K562 (cell line): ENCODE results near the gene MRPL4. TPM values are rescaled to one million over a fixed set of nuclear protein-coding genes. Genes with fewer than 3 reads are reported as not detected.

Source experiments
- ATAC-seq: fragments of 200-7000 bp; cut with Tn5 transposase; 3 replicates; pipeline ENCODE4 v1.9.1; 2020; ENCODE audit warnings: moderate library complexity
- BruUV-seq: library from RNA; stranded (reverse); fragments of 400-500 nt; replicated peaks from 2 replicates; lab custom pipeline; 2021; lab: Mats Ljungman, UMichigan
- CTCF ChIA-PET: fragments of 300-600 bp; formaldehyde crosslinking; extraction: SDS; loops from one replicate; lab custom pipeline; 2021; ENCODE audit warnings: low intra/inter-chr PET ratio; lab: Yijun Ruan, JAX
- POLR2A ChIA-PET: fragments of 300-600, 350-650 bp; sonication (Branson Sonifier 250); formaldehyde crosslinking; extraction: SDS; loops from one replicate; lab custom pipeline; 2021; ENCODE audit warnings: antibody characterized with exemption, inconsistent platforms; lab: Yijun Ruan, JAX
- DNase-seq, 4 experiments: peaks; one replicate each; pipeline versions ENCODE4 v3.0.0 to v3.0.0-alpha.2; 2011 to 2018; ENCODE audit warnings: low spot score in 3 of 4, mixed read lengths in 3 of 4; ENCODE audit errors: extremely low read depth in 1 of 4
- FAIRE-seq: peaks from 2 replicates; lab custom pipeline; 2011; peaks lifted over from hg19 to GRCh38; lab: Jason Lieb, UNC
- H2AFZ ChIP-seq: 2 replicates; pipeline ENCODE4 v1.6.0; 2011; ENCODE audit warnings: low read depth, low read length, control low read depth, inconsistent platforms
- H3K27ac ChIP-seq: fragments of 200-600 bp; 3 replicates; pipeline ENCODE4 v1.8.0; 2011; ENCODE audit warnings: low read depth, mild to moderate bottlenecking, control low read depth, inconsistent platforms, low read length, moderate library complexity, mixed read lengths; ENCODE audit errors: extremely low read depth
- H3K27me3 ChIP-seq, 2 experiments: fragments of 300-600 bp in 1 of 2; 2 replicates in 1 of 2; 3 replicates in 1 of 2; pipeline versions ENCODE4 v1.6.0 to v1.8.0; 2011; ENCODE audit warnings: inconsistent platforms in 2 of 2, low read length in 2 of 2, mild to moderate bottlenecking in 1 of 2, mixed read lengths in 1 of 2, moderate library complexity in 1 of 2; ENCODE audit not compliant: control insufficient read depth in 2 of 2, insufficient read depth in 2 of 2
- H3K36me3 ChIP-seq: fragments of 300-600 bp; 3 replicates; pipeline ENCODE4 v1.8.0; 2011; ENCODE audit warnings: mild to moderate bottlenecking, low read length, inconsistent platforms; ENCODE audit not compliant: control insufficient read depth, insufficient read depth
- H3K4me1 ChIP-seq, 2 experiments: fragments of 200-600 bp in 1 of 2; replicated peaks in 1 of 2; 2 replicates in 1 of 2; 3 replicates in 1 of 2; pipeline versions ENCODE4 v1.5.1 to v1.8.0; 2011; ENCODE audit warnings: inconsistent platforms in 2 of 2, low read length in 2 of 2, mild to moderate bottlenecking in 1 of 2, mixed read lengths in 1 of 2, moderate library complexity in 1 of 2; ENCODE audit not compliant: control insufficient read depth in 2 of 2, insufficient read depth in 2 of 2
- H3K4me2 ChIP-seq: 2 replicates; pipeline ENCODE4 v1.6.1; 2011; ENCODE audit warnings: low read length, control low read depth, inconsistent platforms, mixed read lengths; ENCODE audit not compliant: insufficient read depth
- H3K4me3 ChIP-seq: fragments of 200-600 bp; sonication (generic), shearing (Covaris generic); 2 replicates; pipeline ENCODE4 v1.5.1; 2016; ENCODE audit warnings: control low read depth, inconsistent platforms
- H3K79me2 ChIP-seq: fragments of 200-600 bp; 3 replicates; pipeline ENCODE4 v1.8.0; 2011; ENCODE audit warnings: low read length, inconsistent platforms; ENCODE audit not compliant: control insufficient read depth, insufficient read depth
- H3K9ac ChIP-seq, 2 experiments: 2 replicates each; pipeline versions ENCODE4 v1.6.0 to v1.6.1; 2011; ENCODE audit warnings: low read depth in 2 of 2, low read length in 2 of 2, control low read depth in 1 of 2, inconsistent platforms in 1 of 2, mild to moderate bottlenecking in 1 of 2, mixed read lengths in 1 of 2; ENCODE audit not compliant: insufficient read depth in 1 of 2
- H3K9me1 ChIP-seq: one replicate; pipeline ENCODE4 v1.6.0; 2011; ENCODE audit warnings: inconsistent platforms, mild to moderate bottlenecking, low read length, moderate library complexity; ENCODE audit not compliant: control insufficient read depth, insufficient read depth
- H3K9me3 ChIP-seq: replicated peaks from 2 replicates; pipeline ENCODE4 v1.5.1; 2011; ENCODE audit warnings: low read depth, low read length, inconsistent platforms; ENCODE audit not compliant: control insufficient read depth, insufficient read depth
- H4K20me1 ChIP-seq: replicated peaks from 2 replicates; pipeline ENCODE4 v1.6.1; 2011; ENCODE audit warnings: low read length, inconsistent platforms, mixed read lengths; ENCODE audit not compliant: control insufficient read depth, insufficient read depth
- ATF3 ChIP-seq, 2 experiments: fragments of 450-650 bp in 1 of 2; sonication (generic) in 1 of 2; formaldehyde crosslinking in 1 of 2; IDR thresholded peaks in 1 of 2; conservative IDR thresholded peaks in 1 of 2; 2 replicates each; pipeline versions ENCODE4 v1.6.1 to v1.8.1; 2016 to 2023; ENCODE audit warnings: mild to moderate bottlenecking in 2 of 2, moderate library complexity in 2 of 2, inconsistent platforms in 1 of 2, missing genetic modification reagents in 1 of 2
- ELK3 ChIP-seq: fragments of 450-650 bp; formaldehyde crosslinking; IDR thresholded peaks from 2 replicates; pipeline ENCODE4 v1.4.0; 2020; ENCODE audit warnings: mild to moderate bottlenecking
- EP300 ChIP-seq: IDR thresholded peaks from 2 replicates; pipeline ENCODE4 v1.6.1; 2012; ENCODE audit warnings: low read length, improper control_type of control experiment
- JUND ChIP-seq, 2 experiments: IDR thresholded peaks; 2 replicates in 1 of 2; 3 replicates in 1 of 2; pipeline ENCODE4 v1.6.1; 2011; ENCODE audit warnings: borderline replicate concordance in 2 of 2, low read depth in 2 of 2, low read length in 2 of 2, improper control_type of control experiment in 1 of 2, missing biosample characterization in 1 of 2, missing genetic modification characterization in 1 of 2, missing genetic modification reagents in 1 of 2
- NR2C2 ChIP-seq, 2 experiments: fragments of 200-800 bp in 1 of 2; sonication (Bioruptor generic) in 1 of 2; sonication (generic) in 1 of 2; formaldehyde crosslinking in 1 of 2; IDR thresholded peaks; 2 replicates each; pipeline versions ENCODE4 v1.6.1 to v1.8.0; 2016 to 2022; ENCODE audit warnings: mild to moderate bottlenecking in 1 of 2, missing compliant biosample characterization in 1 of 2, missing genetic modification characterization in 1 of 2, missing genetic modification reagents in 1 of 2
- PHTF2 ChIP-seq: fragments of 250-450 bp; sonication (Bioruptor Pico); IDR thresholded peaks from 2 replicates; pipeline ENCODE4 v1.5.0; 2021; ENCODE audit warnings: mild to moderate bottlenecking
- PKNOX1 ChIP-seq: fragments of 450-650 bp; IDR thresholded peaks from 2 replicates; pipeline ENCODE4 v1.6.1; 2016
- SRF ChIP-seq, 2 experiments: fragments of 250-450, 450-650 bp in 1 of 2; sonication (Bioruptor Pico) in 1 of 2; sonication (generic) in 1 of 2; formaldehyde crosslinking; IDR thresholded peaks; 2 replicates each; pipeline versions ENCODE4 v1.5.0 to v1.5.1; 2020 to 2022; ENCODE audit warnings: mild to moderate bottlenecking in 1 of 2, missing genetic modification reagents in 1 of 2
- TEAD1 ChIP-seq, 2 experiments: fragments of 450-650 bp in 1 of 2; sonication (generic) in 1 of 2; formaldehyde crosslinking; IDR thresholded peaks; 2 replicates each; pipeline versions ENCODE4 v1.4.0 to v1.8.0; 2020 to 2022; ENCODE audit warnings: mild to moderate bottlenecking in 2 of 2, missing genetic modification reagents in 1 of 2
- TGIF2 ChIP-seq: sonication (generic); formaldehyde crosslinking; IDR thresholded peaks from 2 replicates; pipeline ENCODE4 v1.8.1; 2022; ENCODE audit warnings: mild to moderate bottlenecking, missing genetic modification reagents, moderate library complexity
- USF1 ChIP-seq: sonication (generic); formaldehyde crosslinking; IDR thresholded peaks from 2 replicates; pipeline ENCODE4 v1.9.0; 2022; ENCODE audit warnings: mild to moderate bottlenecking, missing genetic modification reagents
- ZNF121 ChIP-seq: sonication (generic); formaldehyde crosslinking; conservative IDR thresholded peaks from 2 replicates; pipeline ENCODE4 v1.8.0; 2022; ENCODE audit warnings: missing genetic modification reagents
- ZNF347 ChIP-seq: fragments of 450-650 bp; formaldehyde crosslinking; IDR thresholded peaks from 2 replicates; pipeline ENCODE4 v1.4.0; 2020; ENCODE audit warnings: low read depth, mild to moderate bottlenecking, moderate library complexity
- ZNF695 ChIP-seq: fragments of 450-650 bp; formaldehyde crosslinking; IDR thresholded peaks from 2 replicates; pipeline ENCODE4 v1.4.0; 2020; ENCODE audit warnings: mild to moderate bottlenecking, moderate library complexity
- WGBS: fragments of 100-300 bp; shearing (Covaris generic); methylation state at CpG from one replicate; pipeline ENCODE4 v1.1.6; 2016; ENCODE audit warnings: low coverage, mixed read lengths; ENCODE audit not compliant: insufficient coverage; ENCODE audit errors: missing lambda C conversion rate; 5-methylcytosine and 5-hydroxymethylcytosine counted together
- in situ Hi-C: fragments of 300-500 bp; cut with MboI; formaldehyde crosslinking; loops from 4 replicates; pipeline ENCODE4 v1.15.0; 2018; ENCODE audit warnings: inconsistent platforms, mixed read lengths
- intact Hi-C: fragments of 100-400 bp; cut with micrococcal nuclease; formaldehyde crosslinking; loops from 2 replicates; pipeline ENCODE4 v1.14.2; 2022
- polyA plus RNA-seq, 8 experiments: library from polyadenylated mRNA; depleted of rRNA in 4 of 8; stranded (reverse) in 5 of 8; unstranded in 3 of 8; fragments of >200 nt; fragmentation: Nextera tagmentation in 2 of 8; fragmentation: Illumina TruSeq in 1 of 8; extraction: Ambion mirVana in 2 of 8; extraction: Trizol in 1 of 8; gene quantifications; 2 replicates each; pipeline versions ENCODE4 v1.2.1 to v1.2.3, GENCODE V29; 2011 to 2014; ENCODE audit warnings: inconsistent platforms in 1 of 8, missing spikeins in 1 of 8
- total RNA-seq, 7 experiments: library from RNA; depleted of rRNA in 6 of 7; stranded (reverse); fragments of >200 nt in 6 of 7; fragmentation: Illumina TruSeq in 2 of 7; extraction: Trizol in 2 of 7; gene quantifications; 2 replicates each; pipeline versions ENCODE4 v1.2.1 to v1.2.3, GENCODE V29; 2011 to 2021; ENCODE audit warnings: low replicate concordance in 1 of 7

Gene MRPL4
- total and polyA plus RNA-seq, 9 of the 15 experiments (the other 6 are each of a cell fraction or from before 2014, with no cell fraction given) = 1.4 to 239 (median 64.9) TPM

GRCh38 chr19:10252707-10253106, 693 bp downstream of the MRPL4 start:
- ATAC-seq (no peak), DNase-seq (peak in 1 of 4 experiments; percentile 8), FAIRE-seq (no peak)
- Histone ChIP-seq H3K9me3 (no peaks in the 10 kb centered on the region; the same call in 1 of the 2 replicates), H3K4me2 (peak overlapping the region; percentile 97), H3K36me3 (peaks cover 39% of the 10 kb centered on the region), H4K20me1 (no peaks in the 10 kb centered on the region), H3K9me1 (no peaks in the 10 kb centered on the region), H3K27me3 (no peaks in the 10 kb centered on the region), H3K27ac (peak overlapping the region; percentile 90), H3K9ac (peak overlapping the region; percentile 90 to 98), H3K4me1 (peaks cover 4 to 39% of the 10 kb centered on the region in 2 experiments; a peak in 4 of 5 replicates), H3K4me3 (peak overlapping the region; percentile 76), H3K79me2 (peaks cover 28% of the 10 kb centered on the region), H2AFZ (peak overlapping the region; percentile 100)
- intact Hi-C loops = loop anchor here (5.0 kb wide), 1 partner anchor 320 kb away; no protein-coding TSS in a partner anchor
- in situ Hi-C loops = no loop called here
- WGBS = 4% methylated on average over 8 of the region's 8 CpGs
- POLR2A ChIA-PET = interaction anchor here (0.6 to 1.4 kb wide), 2 partner anchors 140 to 217 kb away, joined by 3 read pairs; no protein-coding TSS in a partner anchor
- CTCF ChIA-PET = no interaction called here
- BruUV-seq = no TSS peak
- TF ChIP-seq PHTF2 (CRISPR knock-in tag) (no peak), ZNF347 (CRISPR knock-in tag) (no peak), PKNOX1 (peak; percentile 35; the same call in 1 of the 2 replicates), EP300 (no peak), ZNF695 (no peak), NR2C2 (CRISPR knock-in tag; IDR thresholded peaks at IDR 0.05) (no peak), NR2C2 (tag; IDR thresholded peaks at IDR 0.05) (peak; percentile 85), TEAD1 (CRISPR knock-in tag; IDR thresholded peaks at IDR 0.05) (0 out of 4 replicates have a peak, but pooled peaks of 1 of the 2 experiments have one; percentile 5), ELK3 (CRISPR knock-in tag) (no peak), SRF (CRISPR knock-in tag; IDR thresholded peaks at IDR 0.05) (no peak), TGIF2 (no peak), ZNF121 (CRISPR knock-in tag) (no peak), JUND (IDR thresholded peaks at IDR 0.05; ENCODE audit: borderline replicate concordance, low read depth, low read length) (no peak), JUND (tag; IDR thresholded peaks at IDR 0.05; ENCODE audit: borderline replicate concordance, low read depth, low read length) (no peak), USF1 (CRISPR knock-in tag) (no peak), ATF3 (IDR thresholded peaks at IDR 0.05) (peak; percentile 68), ATF3 (CRISPR knock-in tag; conservative IDR thresholded peaks at IDR 0.05) (no peak)
